Right lobe of liver (tissue), 4 donors: ENCODE data around the gene ERC1.

ENCODE experiments used
- CTCF ChIP-seq, 4 donors: fragments of 200-600 bp in 3 of 4; fragments of 450-650 bp in 1 of 4; IDR thresholded peaks; one replicate each; pipeline versions ENCODE4 v1.5.1 to v1.8.0; 2016 to 2022; ENCODE audit warnings: antibody characterized with exemption in 4 of 4, mild to moderate bottlenecking in 2 of 4
- POLR2A ChIP-seq: fragments of 450-650 bp; IDR thresholded peaks from one replicate; pipeline ENCODE4 v1.6.1; 2017; ENCODE audit warnings: antibody characterized with exemption, mild to moderate bottlenecking
- donor health status: DM: no; HTN: no; CAD: no.
- donor health status: DM: no; HTN: no; CAD: no.
- donor health status: DM: no; HTN: yes; CAD: no.

- TF ChIP-seq POLR2A (no peak), CTCF (IDR thresholded peaks at IDR 0.05) (no peak)
Measured at GRCh38 chr12:1262011-1262410, 271.0 kb downstream of the ERC1 start.
